ENCODE results near the gene RPS6KA2.

The RPS6KA2 gene

DNA sequence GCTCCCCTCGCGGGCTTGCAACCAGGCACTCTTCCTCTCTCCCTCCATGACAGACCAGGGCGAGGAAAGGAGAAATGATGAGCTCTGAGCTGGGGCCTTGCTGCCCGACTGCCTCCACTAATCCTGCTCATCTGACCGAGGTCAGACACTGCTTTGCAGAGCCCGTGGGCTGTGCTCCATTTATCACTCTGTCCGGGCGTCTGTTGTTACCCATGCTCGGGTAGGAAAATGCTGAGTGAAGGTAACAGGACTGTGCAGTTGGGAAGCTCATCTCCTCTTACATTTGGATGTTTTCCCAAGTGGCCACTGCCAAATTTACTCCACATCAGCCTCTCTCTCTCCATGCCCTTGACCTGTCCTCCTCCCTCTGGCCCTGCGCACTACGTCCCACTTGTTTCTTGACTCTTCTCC lies 14.6 kb downstream of the RPS6KA2 start:
- DNase-seq, result no peak

DNA sequence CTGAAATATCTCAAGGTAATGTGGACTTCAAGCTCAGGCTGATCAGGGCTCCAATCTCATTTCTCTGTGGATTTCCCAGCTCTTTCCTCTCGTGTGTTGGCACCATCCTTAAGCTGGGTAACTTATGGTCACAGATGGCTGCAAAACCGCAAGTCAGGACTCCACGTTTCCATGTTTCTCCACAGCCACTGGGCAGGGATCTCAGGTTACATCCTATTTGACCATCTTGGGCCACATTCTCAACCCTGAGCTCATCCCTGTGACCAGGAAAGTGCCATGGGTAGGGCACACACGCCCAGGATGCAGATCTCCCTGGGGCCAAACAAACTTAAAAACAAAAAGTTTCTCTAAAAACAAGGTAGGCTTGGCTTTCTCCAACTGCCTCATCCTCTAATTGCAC lies 15.4 kb downstream of the RPS6KA2 start:
- DNase-seq, result no peak

DNA sequence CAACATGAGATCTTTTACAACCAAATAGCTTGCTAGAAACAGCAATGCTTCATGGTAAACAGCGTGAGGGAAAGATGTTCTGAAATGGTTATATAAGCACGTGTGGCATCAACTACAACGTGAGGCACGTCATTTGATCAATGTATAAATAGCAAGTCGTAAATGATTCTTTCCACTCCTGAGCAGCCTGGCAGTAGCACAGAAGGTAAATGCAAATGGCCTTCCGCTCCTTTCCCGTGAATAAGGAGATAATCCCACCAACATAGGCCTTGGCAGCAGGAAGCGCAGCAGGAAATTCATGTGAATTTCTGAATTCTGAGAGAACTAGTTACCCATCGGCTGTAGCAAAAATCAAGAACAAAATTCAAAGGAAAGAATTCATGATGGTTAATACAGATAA lies 17.0 kb downstream of the RPS6KA2 start:
- DNase-seq, result no peak

DNA sequence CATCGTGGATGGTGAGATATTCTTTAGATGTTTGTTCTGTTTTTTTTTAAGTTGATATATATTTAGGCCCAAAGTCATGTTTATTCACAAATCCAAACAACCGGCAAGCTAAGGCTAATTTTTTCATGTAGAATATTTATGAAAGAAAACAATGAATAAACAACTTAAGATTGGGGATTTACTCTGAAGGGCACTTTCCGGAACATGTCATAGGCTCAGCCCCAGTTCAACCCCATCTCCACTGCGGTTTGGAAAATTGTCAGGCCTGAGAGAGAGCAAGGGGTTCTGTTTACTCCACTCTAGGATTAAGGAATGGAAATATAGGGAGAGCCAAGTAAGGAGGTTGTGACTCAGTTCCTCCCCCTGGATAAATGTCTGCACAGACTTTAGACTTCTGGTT lies 18.3 kb downstream of the RPS6KA2 start:
- no peak for DNase-seq

DNA sequence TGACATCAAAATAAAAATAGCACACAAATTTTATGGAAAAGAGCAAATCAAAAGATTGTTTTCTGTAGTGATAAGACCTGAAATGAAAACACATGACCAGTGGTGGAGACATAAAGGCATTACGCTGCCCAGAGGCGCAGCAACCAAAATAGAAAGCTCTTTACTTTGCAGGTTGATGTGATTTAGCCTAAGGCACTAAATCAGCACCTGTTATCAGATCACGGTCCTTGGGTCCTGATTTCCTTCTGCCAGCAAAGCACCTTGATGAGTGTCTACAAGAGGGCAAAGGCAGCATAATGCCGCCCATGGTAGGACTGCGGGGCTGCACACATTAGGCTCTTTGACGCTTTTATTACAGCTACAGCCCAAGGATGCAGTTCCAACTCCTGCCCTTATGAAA lies 21.3 kb downstream of the RPS6KA2 start:
- no peak for DNase-seq

DNA sequence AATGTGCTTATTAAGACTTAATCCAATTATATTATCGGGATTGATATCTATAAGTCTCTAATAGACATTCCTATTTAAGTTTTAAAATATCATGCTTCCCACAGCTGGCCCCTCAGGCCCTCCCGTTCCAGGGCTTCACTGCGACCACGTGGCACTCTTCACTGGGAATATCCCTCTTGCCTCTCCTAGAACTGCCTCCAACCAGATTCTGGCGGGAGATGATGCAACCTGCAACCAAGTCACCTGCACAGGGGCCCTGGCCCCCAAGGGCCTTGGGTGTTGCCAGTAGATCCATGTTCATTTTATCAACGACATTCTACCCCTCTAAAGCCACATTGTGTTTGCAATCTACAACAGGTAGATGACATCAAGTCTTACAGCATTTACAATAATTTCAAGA lies 22.1 kb downstream of the RPS6KA2 start:
- DNase-seq, result no peak

DNA sequence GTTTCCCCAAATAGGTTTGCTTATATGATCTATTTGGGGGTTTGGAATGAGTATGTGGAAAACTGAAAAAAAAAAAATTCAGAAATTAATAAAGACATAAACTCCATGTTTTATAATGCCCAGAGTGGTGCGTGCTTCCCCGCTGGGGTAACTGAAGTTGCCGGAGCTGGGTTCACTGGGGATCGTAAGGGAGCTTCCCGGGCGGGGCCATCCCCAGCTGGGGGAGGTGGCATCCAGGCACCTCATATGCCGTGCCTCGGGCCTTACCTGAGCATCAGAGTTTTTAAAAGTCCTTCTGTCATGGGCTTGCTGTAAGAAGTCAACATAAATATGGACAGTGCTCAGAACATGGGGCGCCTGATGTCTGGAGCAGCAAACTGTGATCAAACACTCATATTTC lies 22.7 kb downstream of the RPS6KA2 start:
- DNase-seq, result no peak

DNA sequence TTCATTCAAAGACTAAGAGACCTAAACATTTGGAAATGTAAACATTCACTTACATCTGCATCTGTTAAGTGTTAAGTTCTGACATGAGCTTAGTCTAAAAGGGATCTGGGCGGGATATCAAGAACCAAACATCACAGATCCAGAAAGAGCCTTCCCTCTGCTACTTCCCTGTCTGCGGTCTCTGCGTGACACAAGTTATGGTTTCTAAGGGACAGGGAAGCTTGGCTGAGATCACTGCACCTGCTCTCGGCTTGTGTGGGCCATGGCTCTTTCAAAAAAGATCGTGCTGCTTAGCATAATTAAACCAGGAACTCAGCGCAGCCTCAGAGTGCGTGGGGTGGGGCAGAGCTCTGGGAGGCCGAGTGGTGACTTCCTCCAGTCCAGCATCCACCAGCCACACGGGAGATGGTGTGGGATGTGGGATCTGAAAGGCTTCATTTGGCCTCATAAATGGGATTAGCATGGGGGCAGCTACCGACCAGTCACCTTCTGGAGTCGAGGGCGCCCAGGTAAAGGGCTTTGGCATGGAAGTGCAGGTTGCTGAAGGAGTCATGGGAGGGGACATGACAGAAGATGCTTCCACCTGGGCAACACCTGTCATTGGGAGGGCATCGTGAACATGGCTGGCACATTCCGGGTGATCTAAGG lies 23.9 kb downstream of the RPS6KA2 start:
- DNase-seq, result no peak

DNA sequence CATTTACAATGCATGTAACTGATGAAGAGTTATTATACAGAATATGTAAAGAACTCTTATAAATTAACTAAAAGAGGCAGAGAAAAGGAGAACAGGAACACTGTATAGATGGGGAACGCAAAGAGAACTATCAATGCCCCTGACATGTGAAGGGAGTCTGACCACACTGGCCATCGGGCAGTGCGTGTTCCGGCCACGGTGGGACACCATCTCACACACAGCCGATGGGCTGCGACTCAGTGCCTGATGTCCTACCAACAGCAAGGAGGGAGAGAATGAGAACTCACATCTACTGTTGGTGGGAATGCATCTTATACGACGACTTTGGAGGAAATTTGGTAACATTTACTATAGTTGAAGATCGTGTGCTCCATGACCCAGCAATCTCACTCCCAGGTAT lies 25.1 kb downstream of the RPS6KA2 start:
- no peak for DNase-seq

DNA sequence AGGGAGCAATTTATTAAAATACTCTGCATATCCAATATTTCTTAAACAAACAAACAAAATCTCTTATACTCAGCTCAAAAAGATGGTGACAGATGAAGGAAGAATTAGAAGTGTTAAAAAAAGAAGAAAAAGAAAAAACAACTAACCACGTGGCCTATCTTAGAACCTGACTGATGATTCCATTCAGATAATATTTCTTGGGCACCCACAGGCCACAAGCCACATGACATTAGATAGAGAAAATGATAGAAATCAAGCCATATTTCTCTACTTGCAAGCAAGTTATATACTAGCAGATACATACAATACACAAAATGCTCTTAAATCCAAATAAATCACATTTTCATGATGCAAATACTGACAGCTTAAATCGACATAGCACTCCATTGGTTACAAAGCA lies 26.1 kb downstream of the RPS6KA2 start:
- no peak for DNase-seq

DNA sequence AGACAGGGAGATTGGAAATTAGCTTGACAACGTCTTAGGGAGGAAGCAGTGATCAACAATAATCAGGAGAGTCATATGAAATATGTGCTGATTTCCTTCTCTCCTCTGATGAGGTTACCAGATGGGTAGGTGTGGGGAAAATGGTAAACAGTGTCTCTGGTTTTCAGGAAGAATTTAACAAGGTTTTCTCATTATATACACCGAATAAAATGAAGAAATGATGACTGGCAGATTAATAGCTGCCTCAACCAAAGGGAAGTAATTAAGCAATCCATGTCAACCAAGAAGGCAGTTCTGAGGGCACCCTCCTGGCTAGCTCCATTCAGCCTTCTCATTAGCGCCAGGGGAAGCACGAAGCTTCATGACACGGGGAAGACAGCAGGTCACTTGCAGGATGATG lies 27.8 kb downstream of the RPS6KA2 start:
- DNase-seq, result no peak

DNA sequence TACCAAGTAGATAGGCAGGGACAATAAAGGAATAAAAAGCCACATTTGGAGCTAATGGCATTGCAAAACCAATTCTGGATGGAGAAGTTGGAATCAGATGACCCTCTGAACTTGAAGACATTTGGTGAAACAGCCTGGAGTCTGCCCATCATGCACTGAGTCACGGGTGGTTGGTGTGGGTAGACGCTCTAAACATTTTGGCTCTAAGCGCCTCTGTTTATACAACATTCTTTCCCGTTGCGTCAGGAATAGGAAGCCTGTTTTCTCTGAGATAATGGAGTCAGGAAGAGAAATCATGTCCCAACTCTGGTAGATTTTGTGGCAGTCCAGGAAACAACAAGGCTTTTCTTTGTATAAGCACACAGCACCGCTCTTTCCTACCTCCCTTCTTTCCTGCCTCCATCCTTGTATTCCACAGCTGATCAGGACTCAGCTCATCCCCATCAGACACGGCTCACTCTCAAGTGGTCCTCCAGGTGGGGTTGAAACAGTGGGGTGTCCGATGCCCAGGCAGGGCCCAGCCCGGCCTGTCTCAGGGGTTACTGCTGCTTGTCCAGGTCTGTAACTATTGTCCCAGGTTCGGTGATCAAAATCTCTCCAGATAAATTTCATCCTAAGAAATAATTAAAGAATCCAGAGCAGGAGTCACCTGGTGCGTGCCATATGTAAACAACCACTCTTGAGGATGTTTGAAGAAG lies 28.5 kb downstream of the RPS6KA2 start:
- DNase-seq, result no peak

DNA sequence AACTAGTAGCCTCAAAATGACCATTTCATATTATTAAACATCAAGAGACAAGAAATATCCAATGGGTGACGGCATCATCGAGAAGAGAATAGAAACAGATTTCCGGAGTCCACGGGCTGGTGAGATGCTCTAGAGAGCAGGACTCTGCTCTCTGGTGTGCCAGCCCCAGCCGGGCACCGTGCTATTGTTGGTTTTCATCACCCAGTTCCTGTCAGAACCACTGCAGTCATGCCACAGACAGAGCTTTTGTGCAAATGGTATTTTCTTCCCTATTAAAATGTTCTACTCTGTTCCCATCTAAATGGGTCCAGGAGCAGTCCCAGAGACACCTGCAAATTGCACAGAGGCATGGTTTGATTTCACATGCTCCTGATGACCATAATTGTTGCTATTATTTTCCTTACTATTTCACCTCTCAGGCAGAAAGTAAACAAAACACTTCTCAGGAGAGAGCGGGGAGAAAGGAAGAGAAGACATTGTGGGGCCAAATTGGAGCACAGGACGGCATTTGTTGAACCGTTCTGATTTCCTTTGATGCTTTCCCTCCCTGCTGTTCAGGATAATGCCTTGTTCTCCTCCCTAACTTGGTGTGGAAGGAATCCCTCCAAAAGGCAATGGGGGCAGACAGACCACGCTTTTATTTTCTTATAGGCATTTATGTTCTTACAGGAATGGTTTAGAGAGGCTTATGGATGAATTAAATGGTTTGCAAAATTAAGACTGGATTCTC lies 29.2 kb downstream of the RPS6KA2 start:
- no peak for DNase-seq

DNA sequence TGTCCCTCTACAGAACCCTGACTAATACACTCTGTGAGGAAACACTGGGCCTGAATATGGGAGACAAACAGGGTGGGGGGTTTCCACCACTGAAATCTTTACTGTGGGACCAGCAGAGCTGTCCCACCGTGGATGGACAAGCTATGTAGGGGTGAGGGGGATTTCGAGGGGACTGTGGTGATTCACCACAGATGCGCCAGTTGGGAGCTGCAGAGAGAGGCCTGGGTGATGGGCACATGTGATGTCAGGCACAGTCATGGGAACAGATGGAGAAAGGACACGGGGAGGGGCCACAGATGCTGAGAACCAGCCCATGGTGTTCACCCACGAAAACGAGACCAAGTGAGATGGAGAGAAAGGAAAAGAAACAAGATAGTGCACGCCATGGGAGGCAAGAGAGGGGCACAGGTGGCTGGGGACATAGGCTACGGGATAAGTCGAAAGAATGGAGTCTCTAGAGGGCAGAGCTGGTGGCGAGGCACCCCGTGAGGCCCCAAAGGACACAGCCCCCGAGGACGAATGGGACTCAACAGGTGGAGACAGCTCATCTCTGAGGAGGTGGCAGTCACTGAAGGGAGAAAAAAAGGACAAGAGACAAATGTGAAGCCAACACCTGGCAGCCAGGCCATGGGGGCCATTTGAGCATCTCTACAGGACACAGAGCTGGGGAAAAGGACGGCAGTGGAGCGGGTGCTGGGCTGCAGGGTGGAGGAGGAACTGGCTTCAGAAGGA lies 30.1 kb downstream of the RPS6KA2 start:
- no peak for DNase-seq

DNA sequence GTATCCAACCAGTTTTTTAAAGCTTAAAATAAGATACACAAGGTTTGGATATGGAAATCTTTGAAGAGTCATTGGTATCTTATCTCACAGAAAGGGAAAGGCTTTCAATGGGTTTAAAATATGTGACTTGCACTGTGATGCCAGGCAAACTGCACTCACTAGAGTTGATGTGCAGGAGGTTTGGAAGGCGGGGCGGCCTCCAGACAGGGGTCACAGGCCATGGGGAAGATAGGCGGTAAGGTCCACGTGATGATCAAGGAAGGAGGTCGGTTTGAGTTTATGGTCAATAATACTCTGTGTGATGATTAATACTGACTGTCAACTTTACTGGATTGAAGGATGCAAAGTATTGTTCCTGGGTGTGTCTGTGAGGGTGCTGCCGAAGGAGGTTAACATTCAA lies 31.1 kb downstream of the RPS6KA2 start:
- no peak for DNase-seq

DNA sequence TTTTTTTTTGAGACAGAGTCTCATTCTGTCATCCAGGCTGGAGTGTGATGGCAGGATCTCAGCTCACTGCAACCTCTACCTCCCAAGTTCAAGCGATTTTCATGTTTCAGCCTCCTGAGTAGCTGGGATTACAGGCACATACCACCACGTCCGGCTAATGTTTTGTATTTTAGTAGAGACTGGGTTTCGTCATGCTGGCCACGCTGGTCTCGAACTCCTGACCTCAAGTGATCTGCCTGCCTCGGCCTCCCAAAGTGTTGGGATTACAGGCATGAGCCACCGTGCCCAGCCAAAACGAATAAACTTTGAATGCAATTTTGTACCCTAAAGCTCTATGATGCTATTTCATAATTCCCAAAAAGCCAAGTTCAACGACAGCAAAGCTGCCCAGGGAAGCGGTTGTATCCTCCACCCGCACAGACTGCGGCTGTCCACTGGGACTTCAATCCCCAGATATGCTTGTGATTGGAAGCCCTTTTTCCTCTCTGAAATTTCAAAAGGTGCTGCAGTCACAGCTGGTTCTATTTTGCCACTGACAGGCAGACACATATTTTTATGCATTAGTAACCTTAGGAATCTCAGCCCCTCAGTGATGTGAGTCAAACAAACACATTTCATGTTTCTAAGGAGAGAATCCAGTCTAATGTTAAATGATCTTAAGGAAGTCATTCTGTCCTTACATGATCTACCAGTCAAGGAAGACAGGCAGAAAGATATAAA lies 31.8 kb downstream of the RPS6KA2 start:
- DNase-seq, result no peak

DNA sequence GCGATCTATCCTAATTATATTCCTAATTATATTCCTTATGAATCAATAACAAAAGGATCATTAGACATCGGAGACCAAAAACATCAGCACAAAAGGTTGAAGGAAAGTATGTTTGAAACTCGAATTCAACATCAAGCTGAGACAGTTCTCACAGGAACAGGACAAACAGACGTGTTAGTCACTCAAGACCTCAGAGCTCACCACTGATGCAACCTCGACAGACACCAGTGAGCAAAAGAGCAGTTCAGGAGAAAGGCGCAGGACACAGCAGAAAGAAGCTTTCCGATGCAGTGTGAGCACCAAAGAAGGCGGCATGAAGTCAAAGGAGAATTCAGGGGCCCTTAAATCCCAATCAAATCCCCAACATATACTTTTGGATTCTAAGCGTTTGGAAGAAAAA lies 34.2 kb downstream of the RPS6KA2 start:
- no peak for DNase-seq

DNA sequence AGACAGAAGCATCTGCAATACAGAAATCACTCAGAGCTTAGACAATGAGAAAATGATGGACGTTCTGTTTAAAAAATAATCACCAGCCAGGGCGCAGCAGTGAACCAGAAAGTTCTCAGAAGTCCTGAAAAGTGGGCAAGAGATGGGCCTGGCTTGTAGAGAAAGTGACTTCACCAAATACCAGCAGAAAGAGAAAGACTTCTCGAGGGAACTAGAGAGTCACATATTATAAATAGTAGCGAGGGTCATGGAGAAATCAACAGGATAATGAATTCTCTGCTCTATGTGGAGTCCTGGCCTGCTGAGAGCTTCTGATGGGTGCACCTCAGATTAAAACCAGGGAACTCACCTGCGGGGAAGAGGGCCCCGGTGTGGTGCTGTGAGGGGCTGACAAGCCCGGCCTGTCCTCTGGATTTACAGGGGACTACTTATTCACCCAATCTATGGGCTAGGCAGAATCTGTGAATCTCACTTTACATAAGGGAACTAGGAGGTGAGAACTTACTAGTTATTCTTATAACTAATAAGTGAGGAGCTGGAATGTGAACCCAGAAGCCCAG lies 35.0 kb downstream of the RPS6KA2 start:
- DNase-seq, result no peak

DNA sequence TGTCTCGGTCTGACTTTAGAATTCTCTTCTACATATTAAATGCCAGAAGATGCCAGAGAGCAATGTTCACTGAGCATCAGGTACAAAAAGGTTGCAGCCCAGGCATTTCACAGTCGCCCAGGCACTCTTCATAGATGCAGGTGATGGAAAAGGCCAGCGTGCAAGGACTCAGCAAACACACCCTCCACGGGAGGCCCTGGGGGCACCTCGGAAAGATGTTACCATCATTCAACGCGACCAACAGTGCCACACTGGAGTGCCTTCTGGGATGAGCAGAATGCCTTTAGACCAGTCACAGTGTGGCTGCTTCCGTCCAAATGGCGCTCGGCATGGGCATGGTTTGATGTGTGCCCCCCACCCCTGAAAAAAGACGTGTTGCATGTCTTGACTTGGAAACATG lies 36.0 kb downstream of the RPS6KA2 start:
- DNase-seq, result no peak

DNA sequence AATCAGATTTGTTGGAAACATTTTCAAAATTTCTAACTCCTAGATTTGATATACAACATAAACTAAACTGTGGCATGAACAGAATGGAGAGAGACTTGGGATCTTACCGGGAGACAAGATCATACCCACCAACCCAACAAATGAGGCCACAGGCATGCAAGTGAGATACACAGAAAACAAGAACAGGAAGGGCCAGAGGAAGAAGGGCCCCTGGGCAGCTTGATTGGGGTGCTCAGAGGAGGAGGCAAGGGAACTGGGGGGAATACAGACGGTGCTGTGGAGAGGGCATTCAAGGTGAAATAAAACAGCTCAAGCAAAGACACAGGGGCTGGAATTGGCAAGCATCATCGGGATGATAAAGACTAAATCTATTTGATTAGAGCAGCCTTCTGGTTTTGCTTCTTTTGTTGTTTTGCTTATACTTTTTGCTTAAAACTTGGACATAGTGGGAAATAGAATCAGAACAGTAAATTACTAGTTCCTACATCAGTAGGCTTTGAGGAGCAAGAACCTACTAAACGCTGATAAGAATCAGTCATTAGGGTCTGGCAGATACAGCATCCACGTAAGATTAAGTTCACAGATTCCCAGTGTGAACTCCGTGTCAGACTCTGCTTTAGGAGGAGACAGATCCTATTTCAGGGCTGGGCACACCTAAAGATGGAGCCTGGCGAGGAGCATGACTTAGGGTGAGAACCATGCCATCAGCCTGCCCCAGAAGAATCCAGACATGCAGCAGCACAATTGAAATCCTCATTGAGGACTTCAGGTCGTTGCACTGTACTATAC lies 37.1 kb downstream of the RPS6KA2 start:
- DNase-seq, result no peak

DNA sequence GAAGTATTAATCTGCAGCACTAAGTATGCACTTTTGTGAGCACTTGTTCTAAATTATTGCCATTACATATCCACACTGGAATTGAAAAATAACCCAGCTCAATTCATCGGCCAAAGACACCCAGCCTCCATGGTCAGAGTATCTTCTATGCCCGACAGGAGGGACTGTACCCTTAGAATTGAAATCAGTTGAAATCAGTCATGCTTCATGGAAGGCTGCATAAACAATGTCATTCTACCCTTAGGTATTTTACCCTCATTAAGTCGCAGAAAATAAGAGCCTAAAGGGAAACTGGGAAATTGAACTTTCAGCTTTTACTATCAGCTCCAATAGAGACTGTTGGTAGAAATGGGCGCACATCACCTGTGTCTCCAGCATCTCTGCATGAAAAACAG lies 37.7 kb downstream of the RPS6KA2 start:
- no peak for DNase-seq
